Uterus (tissue), 4 donors: ENCODE results near the gene DCUN1D1. TPM values are rescaled to one million over a fixed set of nuclear protein-coding genes. Genes with fewer than 3 reads are reported as not detected.

Source experiments
- DNase-seq, 2 donors: peaks; one replicate each; pipeline ENCODE4 v3.0.0-alpha.2; 2019 to 2020
- H3K27ac ChIP-seq, 2 donors: fragments of 200-600 bp; sonication (generic); 1 replicate in 1 of 2; 2 replicates in 1 of 2; pipeline ENCODE4 v1.5.1; 2016 to 2018
- H3K27me3 ChIP-seq, 2 donors: fragments of 200-600 bp; sonication (generic); one replicate each; pipeline ENCODE4 v1.5.1; 2018 to 2019; ENCODE audit warnings: control low read depth in 1 of 2
- H3K36me3 ChIP-seq, 2 donors: fragments of 200-600 bp; sonication (generic); one replicate each; pipeline ENCODE4 v1.5.1; 2019; ENCODE audit warnings: control low read depth in 1 of 2
- H3K4me1 ChIP-seq, 2 donors: fragments of 200-600 bp; sonication (generic); one replicate each; pipeline ENCODE4 v1.5.1; 2018 to 2019; ENCODE audit warnings: control low read depth in 1 of 2
- H3K4me3 ChIP-seq, 2 donors: fragments of 200-600 bp; sonication (generic); 1 replicate in 1 of 2; 2 replicates in 1 of 2; pipeline ENCODE4 v1.5.1; 2018 to 2019; ENCODE audit warnings: mild to moderate bottlenecking in 1 of 2
- H3K9me3 ChIP-seq, 2 donors: fragments of 200-600 bp; sonication (generic); one replicate each; pipeline ENCODE4 v1.5.1; 2019; ENCODE audit warnings: control low read depth in 1 of 2
- CTCF ChIP-seq, 4 experiments: fragments of 200-600 bp in 2 of 4; fragments of 450-650 bp in 2 of 4; sonication (generic) in 2 of 4; IDR thresholded peaks; one replicate each; pipeline ENCODE4 v1.5.1; 2016 to 2019; ENCODE audit warnings: antibody characterized with exemption in 4 of 4, mild to moderate bottlenecking in 2 of 4, moderate library complexity in 1 of 4
- POLR2A ChIP-seq, 2 donors: fragments of 450-650 bp; IDR thresholded peaks; one replicate each; pipeline ENCODE4 v1.6.1; 2016; ENCODE audit warnings: antibody characterized with exemption in 2 of 2, mild to moderate bottlenecking in 1 of 2, moderate library complexity in 1 of 2
- intact Hi-C: fragments of 100-400 bp; cut with DNase I; formaldehyde crosslinking; loops from one replicate; pipeline ENCODE4 v1.15.1; 2023; ENCODE audit warnings: low total_unique reads
- total RNA-seq, 4 donors: library from RNA; depleted of rRNA in 3 of 4; stranded (reverse); fragments of >200 nt in 3 of 4; gene quantifications; one replicate each; pipeline versions ENCODE4 v1.1.0 to v1.2.4, GENCODE V29; 2014 to 2023
- donor health status: DM: yes; HTN: yes; CAD: no.

Gene DCUN1D1
- total RNA-seq, 4 donors from 2014 or later = 13.1 to 70.4 (median 33.3) TPM

GRCh38 chr3:182936918-182937285 is 43.4 kb downstream of the DCUN1D1 start:
- H3K9me3 ChIP-seq = no peaks in the 10 kb centered on the region
- no peak overlapping the region for H3K4me3 ChIP-seq
- H3K4me1 ChIP-seq = no peaks in the 10 kb centered on the region
- DNase-seq = no peak
- TF ChIP-seq POLR2A (IDR thresholded peaks at IDR 0.05) (no peak), CTCF (IDR thresholded peaks at IDR 0.05) (no peak)
- intact Hi-C loops = no loop called here
- no peak overlapping the region for H3K27ac ChIP-seq
- no peaks in the 10 kb centered on the region for H3K36me3 ChIP-seq
- H3K27me3 ChIP-seq = no peaks in the 10 kb centered on the region

GRCh38 chr3:182936239-182936917 is 44.0 kb downstream of the DCUN1D1 start:
- H3K27me3 ChIP-seq = no peaks in the 10 kb centered on the region
- intact Hi-C loops = no loop called here

GRCh38 chr3:182935803-182936202 is 44.5 kb downstream of the DCUN1D1 start:
- H3K36me3 ChIP-seq = no peaks in the 10 kb centered on the region
- no peak overlapping the region for H3K4me3 ChIP-seq
- no peak overlapping the region for H3K27ac ChIP-seq
- H3K4me1 ChIP-seq = no peaks in the 10 kb centered on the region
- TF ChIP-seq CTCF (IDR thresholded peaks at IDR 0.05) (no peak), POLR2A (IDR thresholded peaks at IDR 0.05) (no peak)
- H3K9me3 ChIP-seq = no peaks in the 10 kb centered on the region
- no peak for DNase-seq
- H3K27me3 ChIP-seq = no peaks in the 10 kb centered on the region
- intact Hi-C loops = no loop called here

More at GRCh38 chr3:182936239-182936917, 44.0 kb downstream of the DCUN1D1 start:
- no peaks in the 10 kb centered on the region for H3K9me3 ChIP-seq
- H3K27ac ChIP-seq = no peak overlapping the region
- no peaks in the 10 kb centered on the region for H3K4me1 ChIP-seq
- H3K4me3 ChIP-seq = no peak overlapping the region
- DNase-seq = no peak
- no peak for TF ChIP-seq CTCF (IDR thresholded peaks at IDR 0.05)
- no peak for TF ChIP-seq POLR2A (IDR thresholded peaks at IDR 0.05)
- H3K36me3 ChIP-seq = no peaks in the 10 kb centered on the region

- Histone ChIP-seq H3K27ac (no peak overlapping the region), H3K4me1 (no peaks in the 10 kb centered on the region), H3K4me3 (no peak overlapping the region), H3K9me3 (no peaks in the 10 kb centered on the region), H3K27me3 (no peaks in the 10 kb centered on the region), H3K36me3 (no peaks in the 10 kb centered on the region)
- DNase-seq = no peak
- intact Hi-C loops = no loop called here
- TF ChIP-seq CTCF (IDR thresholded peaks at IDR 0.05) = no peak
- TF ChIP-seq POLR2A (IDR thresholded peaks at IDR 0.05) = no peak
Measured at GRCh38 chr3:182925944-182926337, 54.4 kb downstream of the DCUN1D1 start.

GRCh38 chr3:182925330-182925943 is 54.9 kb downstream of the DCUN1D1 start:
- Histone ChIP-seq H3K4me3 (no peak overlapping the region), H3K9me3 (no peaks in the 10 kb centered on the region), H3K4me1 (no peaks in the 10 kb centered on the region), H3K27me3 (no peaks in the 10 kb centered on the region), H3K36me3 (no peaks in the 10 kb centered on the region), H3K27ac (no peak overlapping the region)
- intact Hi-C loops = no loop called here
- no peak for DNase-seq
- TF ChIP-seq CTCF (IDR thresholded peaks at IDR 0.05) (no peak), POLR2A (IDR thresholded peaks at IDR 0.05) (no peak)
